GM23338 (cell line): Measurements from ENCODE around the gene CRMP1. TPM values are rescaled to one million over a fixed set of nuclear protein-coding genes. Genes with fewer than 3 reads are reported as not detected.

ENCODE experiments used
- ATAC-seq: fragments of 200-7000 bp; cut with Tn5 transposase; 3 replicates; pipeline ENCODE4 v1.9.1; 2020
- DNase-seq: peaks from one replicate; pipeline ENCODE4 v3.0.0-alpha.2; 2015; ENCODE audit warnings: low spot score
- H2AFZ ChIP-seq: fragments of 200-600 bp; sonication (generic); 2 replicates; pipeline ENCODE4 v1.8.0; 2016; ENCODE audit warnings: antibody characterized with exemption, mild to moderate bottlenecking, moderate library complexity
- H3F3A ChIP-seq: fragments of 200-600 bp; sonication (generic); replicated peaks from 2 replicates; pipeline ENCODE4 v1.8.0; 2017; ENCODE audit warnings: antibody characterized with exemption, mixed run types, low read depth
- H3K27ac ChIP-seq: fragments of 200-600 bp; sonication (generic); 2 replicates; pipeline ENCODE4 v1.6.1; 2016; ENCODE audit warnings: low read depth
- H3K27me3 ChIP-seq: fragments of 200-600 bp; sonication (generic); 2 replicates; pipeline ENCODE4 v1.8.0; 2016; ENCODE audit warnings: mild to moderate bottlenecking, mixed run types, moderate library complexity; ENCODE audit not compliant: insufficient read depth
- H3K36me3 ChIP-seq: fragments of 200-600 bp; sonication (generic); 2 replicates; pipeline ENCODE4 v1.8.0; 2016; ENCODE audit warnings: mild to moderate bottlenecking; ENCODE audit not compliant: insufficient read depth
- H3K4me1 ChIP-seq: fragments of 200-600 bp; sonication (generic); 2 replicates; pipeline ENCODE4 v1.8.0; 2016; ENCODE audit warnings: mild to moderate bottlenecking, moderate library complexity; ENCODE audit not compliant: insufficient read depth
- H3K4me2 ChIP-seq: fragments of 200-600 bp; sonication (generic); 2 replicates; pipeline ENCODE4 v1.7.1; 2017; ENCODE audit warnings: mixed run types
- H3K4me3 ChIP-seq: fragments of 200-600 bp; sonication (generic); 2 replicates; pipeline ENCODE4 v1.6.1; 2016; ENCODE audit warnings: mixed run types
- H3K79me2 ChIP-seq: fragments of 200-600 bp; sonication (generic); replicated peaks from 2 replicates; pipeline ENCODE4 v1.8.0; 2017; ENCODE audit warnings: mild to moderate bottlenecking; ENCODE audit not compliant: insufficient read depth
- H3K9me2 ChIP-seq: fragments of 200-600 bp; sonication (generic); 2 replicates; pipeline ENCODE4 v1.8.0; 2017; ENCODE audit not compliant: insufficient read depth
- H4K20me1 ChIP-seq: fragments of 200-600 bp; sonication (generic); replicated peaks from 2 replicates; pipeline ENCODE4 v1.8.0; 2017; ENCODE audit warnings: mild to moderate bottlenecking; ENCODE audit not compliant: insufficient read depth
- H3K27ac Mint-ChIP-seq: 2 replicates; pipeline ENCODE4 v1.8.0; 2020; ENCODE audit warnings: inconsistent platforms, mild to moderate bottlenecking, moderate library complexity, mixed read lengths
- H3K27me3 Mint-ChIP-seq: 3 replicates; pipeline ENCODE4 v1.8.0; 2022; ENCODE audit warnings: low read depth, mild to moderate bottlenecking, moderate library complexity, mixed read lengths, inconsistent platforms; ENCODE audit not compliant: insufficient read depth, poor library complexity
- H3K36me3 Mint-ChIP-seq: 3 replicates; pipeline ENCODE4 v1.8.0; 2021; ENCODE audit warnings: low read depth, mild to moderate bottlenecking, inconsistent platforms, moderate library complexity, mixed read lengths
- H3K4me1 Mint-ChIP-seq: 3 replicates; pipeline ENCODE4 v1.8.0; 2020; ENCODE audit warnings: mild to moderate bottlenecking, inconsistent platforms, mixed read lengths
- H3K4me3 Mint-ChIP-seq: 3 replicates; pipeline ENCODE4 v1.8.0; 2021; ENCODE audit warnings: moderate library complexity, mild to moderate bottlenecking, inconsistent platforms, mixed read lengths
- H3K9me3 Mint-ChIP-seq: 3 replicates; pipeline ENCODE4 v1.8.0; 2020; ENCODE audit warnings: moderate library complexity, mild to moderate bottlenecking, inconsistent platforms, mixed read lengths
- CREB1 ChIP-seq: fragments of 250-450 bp; sonication (Bioruptor Pico); IDR thresholded peaks from 2 replicates; pipeline ENCODE4 v1.5.0; 2020; ENCODE audit warnings: low read depth, mild to moderate bottlenecking, moderate library complexity
- ETS1 ChIP-seq: IDR thresholded peaks from 2 replicates; pipeline ENCODE4 v1.6.1; 2016; ENCODE audit warnings: antibody characterized with exemption
- EZH2 ChIP-seq: fragments of 200-600 bp; sonication (generic); IDR thresholded peaks from one replicate; pipeline ENCODE4 v1.8.0; 2017; ENCODE audit warnings: antibody characterized with exemption, mild to moderate bottlenecking, low read depth; ENCODE audit not compliant: unreplicated experiment
- EZH2phosphoT487 ChIP-seq: fragments of 200-600 bp; sonication (generic); IDR thresholded peaks from one replicate; pipeline ENCODE4 v1.8.1; 2018; ENCODE audit warnings: antibody characterized with exemption; ENCODE audit not compliant: unreplicated experiment
- POLR2AphosphoS5 ChIP-seq: IDR thresholded peaks from 2 replicates; pipeline ENCODE4 v1.6.1; 2016; ENCODE audit warnings: antibody characterized with exemption, low read depth
- STAT1 ChIP-seq: IDR thresholded peaks from one replicate; pipeline ENCODE4 v1.6.1; 2016; ENCODE audit warnings: antibody characterized with exemption; ENCODE audit not compliant: unreplicated experiment
- ZNF114 ChIP-seq: fragments of 250-450 bp; sonication (Bioruptor Pico); IDR thresholded peaks from 2 replicates; pipeline ENCODE4 v1.5.0; 2020; ENCODE audit warnings: mild to moderate bottlenecking, moderate library complexity
- ZNF331 ChIP-seq: fragments of 250-450 bp; sonication (Bioruptor Pico); IDR thresholded peaks from 2 replicates; pipeline ENCODE4 v1.5.0; 2020; ENCODE audit warnings: low read depth, mild to moderate bottlenecking, moderate library complexity
- polyA plus RNA-seq: library from polyadenylated mRNA; unstranded; fragments of >200 nt; fragmentation: Nextera tagmentation; extraction: Ambion mirVana; gene quantifications from 2 replicates; pipeline ENCODE4 v1.2.1, GENCODE V29; 2016
- total RNA-seq: library from RNA; depleted of rRNA; stranded (reverse); fragments of >200 nt; shearing (Covaris generic); gene quantifications from 2 replicates; pipeline ENCODE4 v1.2.3, GENCODE V29; 2014
- TF ChIP-seq, protein P1 (sequence below): IDR thresholded peaks from one replicate; pipeline ENCODE4 v1.6.1; 2018; ENCODE audit warnings: antibody characterized with exemption; ENCODE audit not compliant: unreplicated experiment

The CRMP1 gene
- total and polyA plus RNA-seq, 2 experiments from 2014 or later = 52.7 to 146 TPM

DNA sequence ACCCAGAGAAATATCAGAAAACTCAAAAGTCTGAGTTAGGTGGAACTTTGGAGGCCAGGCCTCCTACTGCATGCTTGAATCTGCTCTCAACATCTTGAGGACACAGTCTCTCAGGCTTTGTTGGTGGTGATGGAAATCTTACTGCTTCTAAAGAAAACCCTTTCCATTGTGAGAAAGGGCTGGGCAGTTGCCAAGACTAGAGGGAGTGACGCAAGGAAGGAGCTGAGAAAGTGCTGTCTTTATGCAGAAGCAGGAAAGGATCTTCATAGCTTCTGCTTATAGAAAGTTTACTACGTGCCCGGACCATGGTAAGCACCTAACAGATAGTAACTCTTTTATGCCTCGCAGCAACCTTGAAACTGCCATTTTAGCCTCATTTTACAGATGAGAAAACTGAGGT lies 2.4 kb upstream of the CRMP1 start:
- H3K4me1 ChIP-seq = peaks cover 15% of the 10 kb centered on the region
- no peak overlapping the region for H3K4me2 ChIP-seq
- Mint-ChIP-seq H3K36me3 (no peaks in the 10 kb centered on the region; the same call in 1 of the 3 replicates), H3K4me3 (no peak overlapping the region), H3K9me3 (peaks cover 13% of the 10 kb centered on the region; the same call in 2 of the 3 replicates), H3K27ac (no peak overlapping the region), H3K27me3 (peaks cover 56% of the 10 kb centered on the region), H3K4me1 (peaks cover 25% of the 10 kb centered on the region)
- ATAC-seq (no peak), DNase-seq (no peak)
- H3K36me3 ChIP-seq = no peaks in the 10 kb centered on the region
- no peak overlapping the region for H2AFZ ChIP-seq
- H3K4me3 ChIP-seq = no peak overlapping the region
- H3K27ac ChIP-seq = no peak overlapping the region
- peaks cover 8% of the 10 kb centered on the region for H4K20me1 ChIP-seq
- H3K79me2 ChIP-seq = no peaks in the 10 kb centered on the region
- TF ChIP-seq ZNF331 = no peak
- TF ChIP-seq EZH2 = no peak
- TF ChIP-seq, protein P1, sequence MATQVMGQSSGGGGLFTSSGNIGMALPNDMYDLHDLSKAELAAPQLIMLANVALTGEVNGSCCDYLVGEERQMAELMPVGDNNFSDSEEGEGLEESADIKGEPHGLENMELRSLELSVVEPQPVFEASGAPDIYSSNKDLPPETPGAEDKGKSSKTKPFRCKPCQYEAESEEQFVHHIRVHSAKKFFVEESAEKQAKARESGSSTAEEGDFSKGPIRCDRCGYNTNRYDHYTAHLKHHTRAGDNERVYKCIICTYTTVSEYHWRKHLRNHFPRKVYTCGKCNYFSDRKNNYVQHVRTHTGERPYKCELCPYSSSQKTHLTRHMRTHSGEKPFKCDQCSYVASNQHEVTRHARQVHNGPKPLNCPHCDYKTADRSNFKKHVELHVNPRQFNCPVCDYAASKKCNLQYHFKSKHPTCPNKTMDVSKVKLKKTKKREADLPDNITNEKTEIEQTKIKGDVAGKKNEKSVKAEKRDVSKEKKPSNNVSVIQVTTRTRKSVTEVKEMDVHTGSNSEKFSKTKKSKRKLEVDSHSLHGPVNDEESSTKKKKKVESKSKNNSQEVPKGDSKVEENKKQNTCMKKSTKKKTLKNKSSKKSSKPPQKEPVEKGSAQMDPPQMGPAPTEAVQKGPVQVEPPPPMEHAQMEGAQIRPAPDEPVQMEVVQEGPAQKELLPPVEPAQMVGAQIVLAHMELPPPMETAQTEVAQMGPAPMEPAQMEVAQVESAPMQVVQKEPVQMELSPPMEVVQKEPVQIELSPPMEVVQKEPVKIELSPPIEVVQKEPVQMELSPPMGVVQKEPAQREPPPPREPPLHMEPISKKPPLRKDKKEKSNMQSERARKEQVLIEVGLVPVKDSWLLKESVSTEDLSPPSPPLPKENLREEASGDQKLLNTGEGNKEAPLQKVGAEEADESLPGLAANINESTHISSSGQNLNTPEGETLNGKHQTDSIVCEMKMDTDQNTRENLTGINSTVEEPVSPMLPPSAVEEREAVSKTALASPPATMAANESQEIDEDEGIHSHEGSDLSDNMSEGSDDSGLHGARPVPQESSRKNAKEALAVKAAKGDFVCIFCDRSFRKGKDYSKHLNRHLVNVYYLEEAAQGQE = no peak
- TF ChIP-seq EZH2phosphoT487 = no peak
- no peak for TF ChIP-seq ETS1
- no peak for TF ChIP-seq ZNF114 (CRISPR knock-in tag)
- no peak for TF ChIP-seq STAT1
- TF ChIP-seq POLR2AphosphoS5 = no peak
- H3F3A ChIP-seq = no peaks in the 10 kb centered on the region
- peaks cover 60% of the 10 kb centered on the region for H3K27me3 ChIP-seq
- no peaks in the 10 kb centered on the region for H3K9me2 ChIP-seq

DNA sequence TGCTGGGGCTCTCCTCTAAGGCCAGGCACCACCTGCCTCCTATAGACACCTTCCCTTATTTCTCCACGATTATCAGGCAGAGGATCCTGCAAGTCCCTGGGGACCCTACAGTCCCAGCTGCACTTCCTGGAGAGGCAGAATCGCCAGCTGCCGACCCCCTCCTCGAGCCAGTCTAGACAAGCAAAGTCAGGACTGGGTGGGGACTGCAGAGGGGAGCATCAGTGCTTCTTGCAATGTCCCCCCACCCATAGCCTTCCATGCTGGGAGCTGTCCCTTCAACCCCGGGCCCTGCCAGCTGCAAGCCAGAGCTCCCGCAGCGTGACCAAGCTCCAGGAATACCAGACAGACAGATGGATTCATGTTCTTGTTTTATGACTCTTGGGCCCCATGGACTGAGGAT lies 1.4 kb upstream of the CRMP1 start:
- Histone ChIP-seq H3K79me2 (peaks cover 4% of the 10 kb centered on the region; the same call in 1 of the 2 replicates), H4K20me1 (peaks cover 8% of the 10 kb centered on the region), H3F3A (no peaks in the 10 kb centered on the region), H2AFZ (no peak overlapping the region), H3K4me3 (no peak overlapping the region), H3K27me3 (peaks cover 64% of the 10 kb centered on the region), H3K36me3 (no peaks in the 10 kb centered on the region), H3K4me1 (peaks cover 22% of the 10 kb centered on the region), H3K9me2 (no peaks in the 10 kb centered on the region), H3K4me2 (no peak overlapping the region), H3K27ac (no peak overlapping the region)
- no peaks in the 10 kb centered on the region; the same call in 1 of the 3 replicates for H3K36me3 Mint-ChIP-seq
- H3K4me3 Mint-ChIP-seq = no peak overlapping the region
- ATAC-seq (no peak), DNase-seq (no peak)
- TF ChIP-seq CREB1 (CRISPR knock-in tag) = no peak
- peaks cover 13% of the 10 kb centered on the region; the same call in 2 of the 3 replicates for H3K9me3 Mint-ChIP-seq
- H3K27me3 Mint-ChIP-seq = peaks cover 64% of the 10 kb centered on the region
- peaks cover 33% of the 10 kb centered on the region for H3K4me1 Mint-ChIP-seq
- H3K27ac Mint-ChIP-seq = no peak overlapping the region
